SK-N-MC (cell line): Measurements from ENCODE around the gene BEAN1.

Source experiments
- DNase-seq: peaks from one replicate; pipeline ENCODE4 v3.0.0-alpha.2; 2011; ENCODE audit warnings: low read depth, low spot score
- H3K27ac ChIP-seq: fragments of 200-600 bp; sonication (generic); 2 replicates; pipeline ENCODE4 v1.5.1; 2016; ENCODE audit warnings: mixed run types
- H3K36me3 ChIP-seq: fragments of 200-600 bp; sonication (generic); 2 replicates; pipeline ENCODE4 v1.6.1; 2017; ENCODE audit warnings: antibody characterized with exemption, low read length, mixed read lengths; ENCODE audit not compliant: insufficient read depth
- H3K4me3 ChIP-seq: fragments of 200-600 bp; sonication (generic); 2 replicates; pipeline ENCODE4 v1.5.1; 2016
- H3K9ac ChIP-seq: fragments of 200-600 bp; sonication (generic); 2 replicates; pipeline ENCODE4 v1.8.0; 2017; ENCODE audit warnings: mixed run types, mixed read lengths; ENCODE audit not compliant: insufficient read length
- H3K9me3 ChIP-seq: fragments of 200-600 bp; sonication (generic); 2 replicates; pipeline ENCODE4 v1.6.1; 2017; ENCODE audit warnings: low read depth, mild to moderate bottlenecking, antibody characterized with exemption, low read length, moderate library complexity, mixed read lengths
- EZH2 ChIP-seq: fragments of 200-600 bp; sonication (generic); IDR thresholded peaks from one replicate; pipeline ENCODE4 v1.6.1; 2017; ENCODE audit warnings: antibody characterized with exemption
- FOXP2 ChIP-seq: optimal IDR thresholded peaks from 2 replicates; pipeline ENCODE3; 2011; ENCODE audit warnings: mild to moderate bottlenecking, moderate library complexity; ENCODE audit not compliant: insufficient read depth; ENCODE audit errors: extremely low read length, control extremely low read depth
- POLR2AphosphoS5 ChIP-seq: IDR thresholded peaks from 2 replicates; pipeline ENCODE4 v1.6.1; 2012; ENCODE audit warnings: mild to moderate bottlenecking, low read depth, low read length, borderline replicate concordance

Gene BEAN1

DNA sequence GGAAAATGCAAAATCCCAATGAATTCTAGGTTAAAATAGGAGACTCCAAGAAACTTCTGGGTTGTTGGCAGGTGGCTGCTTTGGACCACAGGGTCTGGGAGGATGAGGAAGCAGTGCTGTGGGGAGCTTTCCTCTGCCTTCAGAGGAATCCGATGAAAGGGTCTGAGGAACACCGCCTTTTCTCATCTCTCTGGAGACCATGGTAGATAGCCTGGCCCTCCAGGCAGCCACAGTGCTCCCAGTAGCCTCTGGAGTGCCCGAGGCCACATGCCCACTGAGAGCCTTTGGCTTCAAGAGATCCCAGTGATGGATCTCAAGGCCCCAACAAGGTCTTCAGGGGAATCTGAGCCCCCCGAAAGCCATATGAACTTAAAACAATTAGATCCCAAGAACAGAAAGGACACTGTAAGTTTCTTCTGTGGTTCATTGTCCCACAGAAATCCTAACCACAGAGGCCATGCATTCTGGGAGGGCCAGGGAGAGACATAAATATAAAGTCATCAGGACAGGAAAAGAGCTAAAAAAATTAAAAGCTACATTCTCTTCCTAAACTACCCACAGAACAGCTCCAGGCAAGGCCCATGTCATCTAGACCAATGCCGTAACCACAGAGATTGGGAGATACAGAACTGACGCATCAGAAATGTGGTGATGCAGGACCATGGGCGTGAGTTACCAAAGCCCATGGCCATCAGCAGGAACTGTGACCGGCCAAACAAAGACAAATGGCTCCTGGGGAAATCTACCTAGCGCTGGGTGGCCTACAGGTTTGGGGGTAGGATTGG is 98.5 kb downstream of the BEAN1 start:
- no peak for DNase-seq
- TF ChIP-seq EZH2 (no peak), FOXP2 (no peak), POLR2AphosphoS5 (no peak)
- H3K9ac ChIP-seq = no peak overlapping the region

DNA sequence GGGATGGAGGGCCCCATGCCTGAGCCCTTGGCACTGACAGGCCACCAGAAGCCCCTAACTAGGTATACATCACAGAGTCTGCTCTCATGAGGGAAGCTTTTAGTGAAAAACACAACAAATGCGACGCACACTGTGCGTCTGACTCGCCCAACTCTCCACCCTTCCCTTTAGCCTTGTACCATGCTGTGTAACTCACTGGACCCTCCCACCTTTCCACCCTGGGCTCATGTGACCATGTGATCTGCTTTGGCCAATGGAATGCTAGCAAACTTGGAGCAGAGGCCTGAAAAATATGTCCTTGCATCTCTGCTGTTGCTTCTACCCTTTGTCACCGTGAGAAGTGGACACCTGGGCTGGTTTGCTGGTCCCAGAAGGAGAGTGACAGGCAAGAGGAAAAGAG is 101.2 kb downstream of the BEAN1 start:
- Histone ChIP-seq H3K27ac (no peak overlapping the region), H3K9me3 (no peaks in the 10 kb centered on the region), H3K4me3 (no peak overlapping the region), H3K36me3 (no peaks in the 10 kb centered on the region), H3K9ac (no peak overlapping the region)
- no peak for DNase-seq
- TF ChIP-seq EZH2 (no peak), POLR2AphosphoS5 (no peak)

More for the DNA sequence above, 98.5 kb downstream of the BEAN1 start:
- no peaks in the 10 kb centered on the region for H3K9me3 ChIP-seq
- H3K4me3 ChIP-seq = no peak overlapping the region
- H3K36me3 ChIP-seq = no peaks in the 10 kb centered on the region
- H3K27ac ChIP-seq = no peak overlapping the region

DNA sequence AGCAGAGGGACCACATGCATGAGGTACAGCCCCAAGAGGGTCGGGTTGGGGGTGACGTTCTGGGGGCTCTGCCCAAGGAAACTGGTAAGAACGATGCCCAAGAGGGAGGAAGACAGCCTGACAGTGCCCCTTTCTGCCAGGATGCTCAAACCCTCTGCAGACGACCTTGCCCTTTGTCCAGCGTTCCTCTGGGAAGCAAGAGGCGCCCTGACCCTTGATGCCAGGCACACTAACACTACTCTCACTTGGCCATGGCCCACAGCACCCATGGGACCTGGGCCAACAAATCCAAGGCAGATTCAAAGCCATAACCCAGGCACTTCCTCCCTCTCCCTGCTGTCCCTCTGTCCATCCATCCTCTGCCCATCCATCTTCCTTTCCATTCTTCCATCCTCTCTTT is 102.4 kb downstream of the BEAN1 start:
- no peak overlapping the region for H3K27ac ChIP-seq
- no peak overlapping the region for H3K4me3 ChIP-seq
- no peak for DNase-seq
- H3K36me3 ChIP-seq = no peaks in the 10 kb centered on the region
- H3K9me3 ChIP-seq = no peaks in the 10 kb centered on the region
- no peak overlapping the region for H3K9ac ChIP-seq
- TF ChIP-seq FOXP2 = no peak
- no peak for TF ChIP-seq EZH2
- no peak for TF ChIP-seq POLR2AphosphoS5
